T follicular helper cell (primary cell): ENCODE data around the gene BCKDHA.
"Not testable (repeated sequence)": the region's sequence is repeated elsewhere in the genome, so short reads cannot be mapped to it uniquely, and the experiment has no call there.

Experiments used
- DNase-seq: peaks from one replicate; pipeline ENCODE4 v3.0.0-alpha.2; 2020; ENCODE audit warnings: low read depth

Gene BCKDHA

GRCh38 chr19:41425174-41426115 lies 27.8 kb downstream of the BCKDHA start:
- DNase-seq = no peak

- DNase-seq = no peak
Observed at GRCh38 chr19:41426116-41426841, 28.7 kb downstream of the BCKDHA start.

- DNase-seq = no peak
Observed at GRCh38 chr19:41426952-41427646, 29.5 kb downstream of the BCKDHA start, which contains the start of gene B3GNT8. TSS of gene B3GNT8 (minus strand) at chr19:41427374. CDS start at chr19:41426778, 596 bp downstream.

GRCh38 chr19:41427647-41428480 lies 30.2 kb downstream of the BCKDHA start:
- DNase-seq = no peak

- DNase-seq = no peak
Observed at GRCh38 chr19:41428481-41428859, 30.9 kb downstream of the BCKDHA start.

GRCh38 chr19:41430922-41431321 lies 33.3 kb downstream of the BCKDHA start:
- no peak for DNase-seq

- DNase-seq = no peak
Observed at GRCh38 chr19:41431426-41432386, 34.1 kb downstream of the BCKDHA start.

- DNase-seq = no peak
Observed at GRCh38 chr19:41433171-41433570, 35.6 kb downstream of the BCKDHA start.

- no peak for DNase-seq
Observed at GRCh38 chr19:41434450-41434849, 36.8 kb downstream of the BCKDHA start.

- DNase-seq = not testable (repeated sequence)
Observed at GRCh38 chr19:41435376-41435775, 37.8 kb downstream of the BCKDHA start.

- DNase-seq = no peak
Observed at GRCh38 chr19:41435936-41436673, 38.5 kb downstream of the BCKDHA start.

GRCh38 chr19:41436674-41436951 lies 39.0 kb downstream of the BCKDHA start:
- DNase-seq = no peak

GRCh38 chr19:41437944-41438574 lies 40.4 kb downstream of the BCKDHA start:
- no peak for DNase-seq

- peak; percentile 91 for DNase-seq
Observed at GRCh38 chr19:41439441-41440222, 42.0 kb downstream of the BCKDHA start, which contains the start of gene DMAC2. TSS of gene DMAC2 (minus strand) at chr19:41439912. CDS start at chr19:41439899, 13 bp downstream.

GRCh38 chr19:41441321-41441945 lies 43.8 kb downstream of the BCKDHA start:
- DNase-seq = no peak

GRCh38 chr19:41442473-41443355 lies 45.1 kb downstream of the BCKDHA start, which contains the start of gene ERICH4:
TSS of gene ERICH4 (plus strand) at chr19:41443156. CDS start at chr19:41443170, 14 bp downstream.
- DNase-seq = no peak
